Type B pancreatic cell (in vitro differentiated cells): ENCODE results near the gene ABI3. TPM values are rescaled to one million over a fixed set of nuclear protein-coding genes. Genes with fewer than 3 reads are reported as not detected.

Experiments used
- DNase-seq: peaks from one replicate; pipeline ENCODE4 v3.0.0; 2021; ENCODE audit warnings: mixed read lengths; ENCODE audit not compliant: unreplicated experiment; ENCODE audit errors: extremely low spot score
- H3K27ac Mint-ChIP-seq: 2 replicates; pipeline ENCODE4 v1.8.0; 2021; ENCODE audit warnings: mild to moderate bottlenecking, mixed read lengths
- H3K27me3 Mint-ChIP-seq: 2 replicates; pipeline ENCODE4 v1.8.0; 2021; ENCODE audit warnings: mixed read lengths
- H3K36me3 Mint-ChIP-seq: 2 replicates; pipeline ENCODE4 v1.8.0; 2021; ENCODE audit warnings: mixed read lengths
- H3K4me1 Mint-ChIP-seq: one replicate; pipeline ENCODE4 v1.8.0; 2021; ENCODE audit warnings: mixed read lengths; ENCODE audit not compliant: unreplicated experiment
- H3K4me3 Mint-ChIP-seq: 2 replicates; pipeline ENCODE4 v1.8.0; 2021; ENCODE audit warnings: mild to moderate bottlenecking, mixed read lengths
- H3K9me3 Mint-ChIP-seq: 2 replicates; pipeline ENCODE4 v1.8.0; 2021; ENCODE audit warnings: mixed read lengths
- CTCF ChIP-seq: fragments of 200-600 bp; sonication (generic); conservative IDR thresholded peaks from 2 replicates; pipeline ENCODE4 v1.5.0; 2021; ENCODE audit warnings: antibody characterized with exemption, mild to moderate bottlenecking
- total RNA-seq: library from RNA; stranded (reverse); gene quantifications from 2 replicates; pipeline ENCODE4 v1.2.1, GENCODE V29; 2021; ENCODE audit warnings: low replicate concordance

The ABI3 gene
- total RNA-seq, 1 donor from 2014 or later = 0.31 TPM

- Mint-ChIP-seq H3K4me3 (no peak overlapping the region), H3K27ac (no peak overlapping the region), H3K27me3 (peaks cover 22% of the 10 kb centered on the region), H3K9me3 (no peaks in the 10 kb centered on the region), H3K4me1 (no peaks in the 10 kb centered on the region), H3K36me3 (no peaks in the 10 kb centered on the region)
- TF ChIP-seq CTCF = no peak
- DNase-seq = no peak
These were observed 29.5 kb downstream of the ABI3 start for GRCh38 chr17:49239963-49240362.

- DNase-seq = no peak
- H3K4me1 Mint-ChIP-seq = no peaks in the 10 kb centered on the region
- no peaks in the 10 kb centered on the region for H3K36me3 Mint-ChIP-seq
- no peak overlapping the region for H3K27ac Mint-ChIP-seq
- H3K4me3 Mint-ChIP-seq = no peak overlapping the region
- no peak for TF ChIP-seq CTCF
- peaks cover 20% of the 10 kb centered on the region for H3K27me3 Mint-ChIP-seq
- no peaks in the 10 kb centered on the region for H3K9me3 Mint-ChIP-seq
These were observed 30.1 kb downstream of the ABI3 start for GRCh38 chr17:49240619-49241018.

GRCh38 chr17:49241040-49241439 is 30.5 kb downstream of the ABI3 start:
- Mint-ChIP-seq H3K9me3 (no peaks in the 10 kb centered on the region), H3K4me1 (no peaks in the 10 kb centered on the region)

GRCh38 chr17:49241692-49242397 is 31.3 kb downstream of the ABI3 start:
- Mint-ChIP-seq H3K4me3 (no peak overlapping the region), H3K36me3 (no peaks in the 10 kb centered on the region), H3K27me3 (peaks cover 14% of the 10 kb centered on the region), H3K27ac (no peak overlapping the region), H3K4me1 (no peaks in the 10 kb centered on the region), H3K9me3 (no peaks in the 10 kb centered on the region)
- no peak for TF ChIP-seq CTCF
- DNase-seq = no peak

More at GRCh38 chr17:49241040-49241439, 30.5 kb downstream of the ABI3 start:
- TF ChIP-seq CTCF = no peak
- H3K27me3 Mint-ChIP-seq = peaks cover 16% of the 10 kb centered on the region
- H3K27ac Mint-ChIP-seq = no peak overlapping the region
- no peak overlapping the region for H3K4me3 Mint-ChIP-seq
- H3K36me3 Mint-ChIP-seq = no peaks in the 10 kb centered on the region
- DNase-seq = no peak

- Mint-ChIP-seq H3K27me3 (peaks cover 10% of the 10 kb centered on the region), H3K4me3 (no peak overlapping the region), H3K4me1 (no peaks in the 10 kb centered on the region), H3K9me3 (no peaks in the 10 kb centered on the region), H3K36me3 (no peaks in the 10 kb centered on the region), H3K27ac (no peak overlapping the region)
- no peak for TF ChIP-seq CTCF
- no peak for DNase-seq
These were observed 32.3 kb downstream of the ABI3 start for GRCh38 chr17:49242813-49243212.

- Mint-ChIP-seq H3K36me3 (no peaks in the 10 kb centered on the region), H3K4me3 (no peak overlapping the region), H3K4me1 (no peaks in the 10 kb centered on the region), H3K27ac (no peak overlapping the region), H3K27me3 (peaks cover 3% of the 10 kb centered on the region), H3K9me3 (no peaks in the 10 kb centered on the region)
- TF ChIP-seq CTCF = no peak
- no peak for DNase-seq
These were observed 34.3 kb downstream of the ABI3 start for GRCh38 chr17:49244839-49245238.
